K562 (cell line): ENCODE results near the gene RBPJL. TPM values are rescaled to one million over a fixed set of nuclear protein-coding genes. Genes with fewer than 3 reads are reported as not detected.

ENCODE experiments used
- ATAC-seq: fragments of 200-7000 bp; cut with Tn5 transposase; 3 replicates; pipeline ENCODE4 v1.9.1; 2020; ENCODE audit warnings: moderate library complexity
- BruUV-seq: library from RNA; stranded (reverse); fragments of 400-500 nt; replicated peaks from 2 replicates; lab custom pipeline; 2021; lab: Mats Ljungman, UMichigan
- CTCF ChIA-PET: fragments of 300-600 bp; formaldehyde crosslinking; extraction: SDS; loops from one replicate; lab custom pipeline; 2021; ENCODE audit warnings: low intra/inter-chr PET ratio; lab: Yijun Ruan, JAX
- POLR2A ChIA-PET: fragments of 300-600, 350-650 bp; sonication (Branson Sonifier 250); formaldehyde crosslinking; extraction: SDS; loops from one replicate; lab custom pipeline; 2021; ENCODE audit warnings: antibody characterized with exemption, inconsistent platforms; lab: Yijun Ruan, JAX
- DNase-seq, 4 experiments: peaks; one replicate each; pipeline versions ENCODE4 v3.0.0 to v3.0.0-alpha.2; 2011 to 2018; ENCODE audit warnings: low spot score in 3 of 4, mixed read lengths in 3 of 4; ENCODE audit errors: extremely low read depth in 1 of 4
- FAIRE-seq: peaks from 2 replicates; lab custom pipeline; 2011; peaks lifted over from hg19 to GRCh38; lab: Jason Lieb, UNC
- H2AFZ ChIP-seq: 2 replicates; pipeline ENCODE4 v1.6.0; 2011; ENCODE audit warnings: low read depth, low read length, control low read depth, inconsistent platforms
- H3K27ac ChIP-seq: fragments of 200-600 bp; 3 replicates; pipeline ENCODE4 v1.8.0; 2011; ENCODE audit warnings: low read depth, mild to moderate bottlenecking, control low read depth, inconsistent platforms, low read length, moderate library complexity, mixed read lengths; ENCODE audit errors: extremely low read depth
- H3K27me3 ChIP-seq, 2 experiments: fragments of 300-600 bp in 1 of 2; 2 replicates in 1 of 2; 3 replicates in 1 of 2; pipeline versions ENCODE4 v1.6.0 to v1.8.0; 2011; ENCODE audit warnings: inconsistent platforms in 2 of 2, low read length in 2 of 2, mild to moderate bottlenecking in 1 of 2, mixed read lengths in 1 of 2, moderate library complexity in 1 of 2; ENCODE audit not compliant: control insufficient read depth in 2 of 2, insufficient read depth in 2 of 2
- H3K36me3 ChIP-seq: fragments of 300-600 bp; 3 replicates; pipeline ENCODE4 v1.8.0; 2011; ENCODE audit warnings: mild to moderate bottlenecking, low read length, inconsistent platforms; ENCODE audit not compliant: control insufficient read depth, insufficient read depth
- H3K4me1 ChIP-seq, 2 experiments: fragments of 200-600 bp in 1 of 2; replicated peaks in 1 of 2; 2 replicates in 1 of 2; 3 replicates in 1 of 2; pipeline versions ENCODE4 v1.5.1 to v1.8.0; 2011; ENCODE audit warnings: inconsistent platforms in 2 of 2, low read length in 2 of 2, mild to moderate bottlenecking in 1 of 2, mixed read lengths in 1 of 2, moderate library complexity in 1 of 2; ENCODE audit not compliant: control insufficient read depth in 2 of 2, insufficient read depth in 2 of 2
- H3K4me2 ChIP-seq: 2 replicates; pipeline ENCODE4 v1.6.1; 2011; ENCODE audit warnings: low read length, control low read depth, inconsistent platforms, mixed read lengths; ENCODE audit not compliant: insufficient read depth
- H3K4me3 ChIP-seq: fragments of 200-600 bp; sonication (generic), shearing (Covaris generic); 2 replicates; pipeline ENCODE4 v1.5.1; 2016; ENCODE audit warnings: control low read depth, inconsistent platforms
- H3K79me2 ChIP-seq: fragments of 200-600 bp; 3 replicates; pipeline ENCODE4 v1.8.0; 2011; ENCODE audit warnings: low read length, inconsistent platforms; ENCODE audit not compliant: control insufficient read depth, insufficient read depth
- H3K9ac ChIP-seq, 2 experiments: 2 replicates each; pipeline versions ENCODE4 v1.6.0 to v1.6.1; 2011; ENCODE audit warnings: low read depth in 2 of 2, low read length in 2 of 2, control low read depth in 1 of 2, inconsistent platforms in 1 of 2, mild to moderate bottlenecking in 1 of 2, mixed read lengths in 1 of 2; ENCODE audit not compliant: insufficient read depth in 1 of 2
- H3K9me1 ChIP-seq: one replicate; pipeline ENCODE4 v1.6.0; 2011; ENCODE audit warnings: inconsistent platforms, mild to moderate bottlenecking, low read length, moderate library complexity; ENCODE audit not compliant: control insufficient read depth, insufficient read depth
- H3K9me3 ChIP-seq: replicated peaks from 2 replicates; pipeline ENCODE4 v1.5.1; 2011; ENCODE audit warnings: low read depth, low read length, inconsistent platforms; ENCODE audit not compliant: control insufficient read depth, insufficient read depth
- H4K20me1 ChIP-seq: replicated peaks from 2 replicates; pipeline ENCODE4 v1.6.1; 2011; ENCODE audit warnings: low read length, inconsistent platforms, mixed read lengths; ENCODE audit not compliant: control insufficient read depth, insufficient read depth
- ADNP ChIP-seq: fragments of 200-800 bp; sonication (Bioruptor generic); IDR thresholded peaks from 2 replicates; pipeline ENCODE4 v1.6.1; 2016; ENCODE audit warnings: missing genetic modification characterization, missing compliant biosample characterization
- ATF7 ChIP-seq: fragments of 450-650 bp; IDR thresholded peaks from 2 replicates; pipeline ENCODE4 v1.7.1; 2014; ENCODE audit warnings: mild to moderate bottlenecking, moderate library complexity
- KDM1A ChIP-seq, 2 experiments: fragments of 450-650 bp; IDR thresholded peaks; 2 replicates each; pipeline ENCODE4 v1.6.1; 2016; ENCODE audit warnings: mild to moderate bottlenecking in 2 of 2
- L3MBTL2 ChIP-seq: fragments of 450-650 bp; IDR thresholded peaks from 2 replicates; pipeline ENCODE4 v1.6.1; 2016; ENCODE audit warnings: mild to moderate bottlenecking, moderate library complexity
- MXI1 ChIP-seq: IDR thresholded peaks from 2 replicates; pipeline ENCODE4 v1.6.1; 2011; ENCODE audit warnings: low read depth, mild to moderate bottlenecking, improper control_type of control experiment, low read length
- SMARCA5 ChIP-seq: fragments of 450-650 bp; IDR thresholded peaks from 2 replicates; pipeline ENCODE4 v1.6.1; 2016
- TBL1XR1 ChIP-seq, 2 experiments: IDR thresholded peaks; 2 replicates each; pipeline ENCODE4 v1.6.1; 2012; ENCODE audit warnings: improper control_type of control experiment in 2 of 2, low read length in 2 of 2, mild to moderate bottlenecking in 1 of 2
- WGBS: fragments of 100-300 bp; shearing (Covaris generic); methylation state at CpG from one replicate; pipeline ENCODE4 v1.1.6; 2016; ENCODE audit warnings: low coverage, mixed read lengths; ENCODE audit not compliant: insufficient coverage; ENCODE audit errors: missing lambda C conversion rate; 5-methylcytosine and 5-hydroxymethylcytosine counted together
- in situ Hi-C: fragments of 300-500 bp; cut with MboI; formaldehyde crosslinking; loops from 4 replicates; pipeline ENCODE4 v1.15.0; 2018; ENCODE audit warnings: inconsistent platforms, mixed read lengths
- intact Hi-C: fragments of 100-400 bp; cut with micrococcal nuclease; formaldehyde crosslinking; loops from 2 replicates; pipeline ENCODE4 v1.14.2; 2022
- polyA plus RNA-seq, 8 experiments: library from polyadenylated mRNA; depleted of rRNA in 4 of 8; stranded (reverse) in 5 of 8; unstranded in 3 of 8; fragments of >200 nt; fragmentation: Nextera tagmentation in 2 of 8; fragmentation: Illumina TruSeq in 1 of 8; extraction: Ambion mirVana in 2 of 8; extraction: Trizol in 1 of 8; gene quantifications; 2 replicates each; pipeline versions ENCODE4 v1.2.1 to v1.2.3, GENCODE V29; 2011 to 2014; ENCODE audit warnings: inconsistent platforms in 1 of 8, missing spikeins in 1 of 8
- total RNA-seq, 7 experiments: library from RNA; depleted of rRNA in 6 of 7; stranded (reverse); fragments of >200 nt in 6 of 7; fragmentation: Illumina TruSeq in 2 of 7; extraction: Trizol in 2 of 7; gene quantifications; 2 replicates each; pipeline versions ENCODE4 v1.2.1 to v1.2.3, GENCODE V29; 2011 to 2021; ENCODE audit warnings: low replicate concordance in 1 of 7
- TF ChIP-seq, protein P1 (sequence below): sonication (generic); formaldehyde crosslinking; IDR thresholded peaks from 2 replicates; pipeline ENCODE4 v1.8.0; 2022; ENCODE audit warnings: mild to moderate bottlenecking, missing genetic modification reagents
- TF ChIP-seq, protein P2 (sequence below): sonication (generic); formaldehyde crosslinking; IDR thresholded peaks from 2 replicates; pipeline ENCODE4 v1.8.0; 2022; ENCODE audit warnings: mild to moderate bottlenecking, missing genetic modification reagents
- TF ChIP-seq, protein P3 (sequence below): fragments of 450-650 bp; IDR thresholded peaks from 2 replicates; pipeline ENCODE4 v1.6.1; 2017; ENCODE audit warnings: antibody characterized with exemption, mild to moderate bottlenecking
- TF ChIP-seq, protein P4 (sequence below): fragments of 250-450 bp; sonication (Bioruptor Pico); IDR thresholded peaks from 2 replicates; pipeline ENCODE4 v1.8.0; 2022; ENCODE audit warnings: moderate library complexity, mild to moderate bottlenecking, inconsistent platforms

RBPJL gene
- total and polyA plus RNA-seq, 9 of the 15 experiments (the other 6 are each of a cell fraction or from before 2014, with no cell fraction given) = not detected

DNA sequence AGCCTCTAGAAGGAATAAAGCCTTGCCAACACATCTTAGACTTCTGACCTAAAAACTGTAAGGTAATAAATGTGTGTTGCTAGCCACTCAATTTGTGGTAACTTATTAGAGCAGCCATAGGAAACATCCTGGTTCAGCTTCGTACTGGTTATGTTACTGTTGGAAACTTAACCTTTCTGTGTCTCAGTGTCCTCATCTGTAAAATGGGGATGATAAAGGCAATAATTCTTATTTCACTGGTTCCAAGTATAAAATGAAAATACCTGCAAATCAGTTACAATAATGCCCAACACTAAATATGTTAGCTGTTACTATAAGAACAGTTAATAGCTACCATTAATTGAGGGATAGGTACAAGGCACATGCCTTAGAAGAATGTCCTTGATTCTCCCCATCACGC is 14.3 kb upstream of the RBPJL start (continued):
- TF ChIP-seq, protein P1, sequence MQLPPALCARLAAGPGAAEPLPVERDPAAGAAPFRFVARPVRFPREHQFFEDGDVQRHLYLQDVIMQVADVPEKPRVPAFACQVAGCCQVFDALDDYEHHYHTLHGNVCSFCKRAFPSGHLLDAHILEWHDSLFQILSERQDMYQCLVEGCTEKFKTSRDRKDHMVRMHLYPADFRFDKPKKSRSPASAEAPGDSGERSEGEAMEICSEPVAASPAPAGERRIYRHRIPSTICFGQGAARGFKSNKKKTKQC (CRISPR knock-in tag) = no peak
- no peak for TF ChIP-seq MXI1
- TF ChIP-seq ADNP (tag) = peak; percentile 46; the same call in 1 of the 2 replicates
- TF ChIP-seq, protein P2, sequence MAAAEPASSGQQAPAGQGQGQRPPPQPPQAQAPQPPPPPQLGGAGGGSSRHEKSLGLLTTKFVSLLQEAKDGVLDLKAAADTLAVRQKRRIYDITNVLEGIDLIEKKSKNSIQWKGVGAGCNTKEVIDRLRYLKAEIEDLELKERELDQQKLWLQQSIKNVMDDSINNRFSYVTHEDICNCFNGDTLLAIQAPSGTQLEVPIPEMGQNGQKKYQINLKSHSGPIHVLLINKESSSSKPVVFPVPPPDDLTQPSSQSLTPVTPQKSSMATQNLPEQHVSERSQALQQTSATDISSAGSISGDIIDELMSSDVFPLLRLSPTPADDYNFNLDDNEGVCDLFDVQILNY (CRISPR knock-in tag) = no peak
- no peak for TF ChIP-seq TBL1XR1 (IDR thresholded peaks at IDR 0.05; ENCODE audit: low read length in 2 of 2)
- TF ChIP-seq KDM1A (IDR thresholded peaks at IDR 0.05) = peak in 1 of 2 experiments; percentile 52; a peak in 1 of 4 replicates
- TF ChIP-seq, all 486 proteins: peak for 5

DNA sequence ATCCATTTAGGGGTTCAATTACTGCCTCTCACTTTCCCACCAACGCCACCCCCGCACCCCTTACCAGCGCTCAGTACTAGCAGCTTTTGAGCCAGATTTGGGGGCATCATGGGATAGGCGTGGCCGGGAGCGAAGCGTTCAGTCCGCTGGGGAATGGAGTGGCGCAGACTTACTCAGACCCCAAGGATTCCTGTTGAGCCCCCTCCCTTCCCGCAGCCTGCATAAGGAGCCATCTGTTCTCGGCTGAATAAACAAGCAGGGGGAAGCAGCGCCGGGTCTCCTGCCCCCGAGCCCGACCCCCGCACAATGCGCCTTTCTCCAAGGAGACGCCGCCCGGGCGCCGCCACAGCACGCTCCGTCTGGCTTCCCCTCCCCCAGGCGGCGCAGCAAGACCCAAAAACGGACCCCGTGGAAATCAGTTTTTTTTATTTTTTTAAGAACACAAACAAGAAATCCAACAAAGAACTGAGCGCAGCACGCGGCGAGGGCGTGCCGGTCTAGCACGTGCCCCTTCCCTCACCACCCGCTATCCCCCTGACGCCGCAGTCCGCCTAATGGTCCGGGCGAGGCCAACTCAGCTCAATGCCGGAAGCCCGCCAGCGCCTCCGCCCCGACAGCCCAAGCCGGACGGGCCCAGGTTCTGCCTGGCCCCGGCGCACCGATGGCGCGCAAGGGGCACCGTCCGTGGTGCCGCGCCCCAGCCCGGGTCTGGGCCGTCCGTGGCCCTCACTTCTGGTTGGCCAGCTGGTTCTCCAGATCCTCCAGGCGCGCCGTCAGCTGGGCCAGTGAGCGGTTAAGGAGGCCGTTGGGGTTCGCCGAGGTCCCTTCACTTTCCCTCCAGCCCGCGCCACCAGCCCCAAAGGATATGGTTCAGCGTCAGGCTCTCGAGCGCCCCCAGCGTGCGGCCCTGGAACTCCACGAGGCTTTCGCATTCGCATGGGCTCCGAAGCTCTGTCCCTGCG is 13.3 kb upstream of the RBPJL start:
- ATAC-seq = peak; percentile 93
- Histone ChIP-seq H3K4me3 (peak overlapping the region; percentile 45), H3K27ac (no peak overlapping the region), H3K4me2 (peak overlapping the region; percentile 83), H3K9me1 (no peaks in the 10 kb centered on the region), H3K9ac (peak overlapping the region; percentile 50 to 93; a peak in 3 of 4 replicates), H3K79me2 (no peaks in the 10 kb centered on the region), H3K27me3 (peaks cover 15 to 56% of the 10 kb centered on the region in 2 experiments; a peak in 4 of 5 replicates), H3K36me3 (no peaks in the 10 kb centered on the region), H3K4me1 (peaks cover 10 to 18% of the 10 kb centered on the region in 2 experiments; a peak in 4 of 5 replicates), H3K9me3 (peaks cover 3% of the 10 kb centered on the region; the same call in 1 of the 2 replicates), H4K20me1 (peaks cover 5% of the 10 kb centered on the region; the same call in 1 of the 2 replicates), H2AFZ (peak overlapping the region; percentile 96)
- no TSS peak for BruUV-seq
- ChIA-PET POLR2A (interaction anchor here (0.5 to 1.8 kb wide), 5 partner anchors 10 to 604 kb away, joined by 3 to 10 read pairs (median 3); partner anchors contain the start of gene SYS1), CTCF (interaction anchor here (0.6 to 0.7 kb wide), 2 partner anchors 143 to 155 kb away, joined by 3 read pairs; no protein-coding TSS in a partner anchor)
- intact Hi-C loops = loop anchor here (5.0 kb wide), 1 partner anchor 56 kb away; no protein-coding TSS in a partner anchor
- DNase-seq = peak; percentile 83 to 88 (median 85)
- WGBS = 4% methylated on average over 62 of the region's 79 CpGs
- in situ Hi-C loops = no loop called here
- FAIRE-seq = peak; percentile 64
- no peak for TF ChIP-seq SMARCA5
- TF ChIP-seq, protein P3, sequence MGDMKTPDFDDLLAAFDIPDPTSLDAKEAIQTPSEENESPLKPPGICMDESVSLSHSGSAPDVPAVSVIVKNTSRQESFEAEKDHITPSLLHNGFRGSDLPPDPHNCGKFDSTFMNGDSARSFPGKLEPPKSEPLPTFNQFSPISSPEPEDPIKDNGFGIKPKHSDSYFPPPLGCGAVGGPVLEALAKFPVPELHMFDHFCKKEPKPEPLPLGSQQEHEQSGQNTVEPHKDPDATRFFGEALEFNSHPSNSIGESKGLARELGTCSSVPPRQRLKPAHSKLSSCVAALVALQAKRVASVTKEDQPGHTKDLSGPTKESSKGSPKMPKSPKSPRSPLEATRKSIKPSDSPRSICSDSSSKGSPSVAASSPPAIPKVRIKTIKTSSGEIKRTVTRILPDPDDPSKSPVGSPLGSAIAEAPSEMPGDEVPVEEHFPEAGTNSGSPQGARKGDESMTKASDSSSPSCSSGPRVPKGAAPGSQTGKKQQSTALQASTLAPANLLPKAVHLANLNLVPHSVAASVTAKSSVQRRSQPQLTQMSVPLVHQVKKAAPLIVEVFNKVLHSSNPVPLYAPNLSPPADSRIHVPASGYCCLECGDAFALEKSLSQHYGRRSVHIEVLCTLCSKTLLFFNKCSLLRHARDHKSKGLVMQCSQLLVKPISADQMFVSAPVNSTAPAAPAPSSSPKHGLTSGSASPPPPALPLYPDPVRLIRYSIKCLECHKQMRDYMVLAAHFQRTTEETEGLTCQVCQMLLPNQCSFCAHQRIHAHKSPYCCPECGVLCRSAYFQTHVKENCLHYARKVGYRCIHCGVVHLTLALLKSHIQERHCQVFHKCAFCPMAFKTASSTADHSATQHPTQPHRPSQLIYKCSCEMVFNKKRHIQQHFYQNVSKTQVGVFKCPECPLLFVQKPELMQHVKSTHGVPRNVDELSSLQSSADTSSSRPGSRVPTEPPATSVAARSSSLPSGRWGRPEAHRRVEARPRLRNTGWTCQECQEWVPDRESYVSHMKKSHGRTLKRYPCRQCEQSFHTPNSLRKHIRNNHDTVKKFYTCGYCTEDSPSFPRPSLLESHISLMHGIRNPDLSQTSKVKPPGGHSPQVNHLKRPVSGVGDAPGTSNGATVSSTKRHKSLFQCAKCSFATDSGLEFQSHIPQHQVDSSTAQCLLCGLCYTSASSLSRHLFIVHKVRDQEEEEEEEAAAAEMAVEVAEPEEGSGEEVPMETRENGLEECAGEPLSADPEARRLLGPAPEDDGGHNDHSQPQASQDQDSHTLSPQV = no peak
- peak; percentile 47; the same call in 1 of the 2 replicates for TF ChIP-seq ATF7
- TF ChIP-seq, protein P4, sequence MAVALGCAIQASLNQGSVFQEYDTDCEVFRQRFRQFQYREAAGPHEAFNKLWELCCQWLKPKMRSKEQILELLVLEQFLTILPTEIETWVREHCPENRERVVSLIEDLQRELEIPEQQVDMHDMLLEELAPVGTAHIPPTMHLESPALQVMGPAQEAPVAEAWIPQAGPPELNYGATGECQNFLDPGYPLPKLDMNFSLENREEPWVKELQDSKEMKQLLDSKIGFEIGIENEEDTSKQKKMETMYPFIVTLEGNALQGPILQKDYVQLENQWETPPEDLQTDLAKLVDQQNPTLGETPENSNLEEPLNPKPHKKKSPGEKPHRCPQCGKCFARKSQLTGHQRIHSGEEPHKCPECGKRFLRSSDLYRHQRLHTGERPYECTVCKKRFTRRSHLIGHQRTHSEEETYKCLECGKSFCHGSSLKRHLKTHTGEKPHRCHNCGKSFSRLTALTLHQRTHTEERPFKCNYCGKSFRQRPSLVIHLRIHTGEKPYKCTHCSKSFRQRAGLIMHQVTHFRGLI = no peak
- peak; percentile 94 for TF ChIP-seq L3MBTL2
